Umbilical cord (tissue), 2 donors: ENCODE measurements around the gene PLCH2. TPM values are rescaled to one million over a fixed set of nuclear protein-coding genes. Genes with fewer than 3 reads are reported as not detected.

Source experiments
- DNase-seq: peaks from one replicate; pipeline ENCODE4 v3.0.0-alpha.2; 2015; ENCODE audit warnings: low spot score
- total RNA-seq: library from RNA; depleted of rRNA; stranded (reverse); fragments of >200 nt; gene quantifications from one replicate; pipeline ENCODE4 v1.2.3, GENCODE V29; 2014; ENCODE audit warnings: low replicate concordance; ENCODE audit not compliant: insufficient read depth

PLCH2 gene
- total RNA-seq, 1 donor from 2014 or later, result 11.1 TPM

DNA sequence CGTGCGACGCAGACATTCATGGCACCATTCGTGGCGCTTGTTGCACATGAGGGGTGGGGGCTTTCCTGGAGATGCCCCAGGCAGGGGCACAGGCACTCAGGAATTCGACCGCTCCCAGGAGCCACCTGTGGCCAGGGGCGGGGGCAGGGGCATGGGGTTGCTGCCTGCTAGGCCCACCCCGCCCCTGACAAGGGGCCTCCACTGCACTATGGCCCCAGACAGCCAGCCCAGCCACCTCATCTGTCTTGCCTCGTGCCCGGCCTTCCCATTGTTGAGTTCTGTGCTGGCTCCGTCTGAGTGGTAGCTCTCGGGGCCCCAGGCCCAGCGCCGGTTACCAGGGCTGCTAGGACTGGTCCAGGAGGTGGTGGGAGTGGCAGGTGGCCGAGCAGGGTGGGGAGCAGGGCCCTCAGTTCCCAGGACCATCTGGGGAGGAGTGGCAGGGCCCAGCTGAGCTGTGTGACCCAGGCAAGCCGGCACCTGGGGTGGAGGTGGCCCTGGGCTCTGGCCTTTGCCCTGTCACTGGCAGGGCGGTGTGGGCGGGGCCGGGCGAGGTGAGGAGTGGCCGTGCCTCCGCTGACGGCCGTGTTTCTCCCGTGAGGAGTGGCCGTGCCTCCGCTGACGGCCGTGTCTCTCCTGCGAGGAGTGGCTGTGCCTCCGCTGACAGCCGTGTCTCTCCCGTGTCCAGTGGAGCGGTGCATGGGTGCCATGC is 1.9 kb downstream of the PLCH2 start:
- no peak for DNase-seq

DNA sequence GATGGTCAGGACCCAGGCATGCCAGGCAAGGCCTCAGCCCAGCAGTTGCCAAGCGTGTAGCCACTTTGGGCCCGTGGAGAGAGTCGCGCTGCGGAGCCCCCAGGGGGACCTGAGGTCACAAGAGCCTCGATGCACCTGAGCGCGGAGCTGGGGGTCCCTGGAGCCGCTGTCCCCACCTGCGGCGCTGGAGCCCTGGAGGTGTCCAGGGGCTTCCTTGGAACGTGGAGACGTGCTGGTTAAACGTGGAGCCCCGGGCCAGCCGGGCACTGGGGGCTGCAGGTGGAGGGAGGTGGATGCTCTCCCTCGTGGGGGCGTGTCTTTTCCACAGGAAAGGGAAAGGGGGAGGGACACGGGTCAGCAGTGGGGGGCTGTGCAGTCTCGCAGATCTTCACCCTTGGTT is 3.1 kb downstream of the PLCH2 start:
- DNase-seq, result no peak

DNA sequence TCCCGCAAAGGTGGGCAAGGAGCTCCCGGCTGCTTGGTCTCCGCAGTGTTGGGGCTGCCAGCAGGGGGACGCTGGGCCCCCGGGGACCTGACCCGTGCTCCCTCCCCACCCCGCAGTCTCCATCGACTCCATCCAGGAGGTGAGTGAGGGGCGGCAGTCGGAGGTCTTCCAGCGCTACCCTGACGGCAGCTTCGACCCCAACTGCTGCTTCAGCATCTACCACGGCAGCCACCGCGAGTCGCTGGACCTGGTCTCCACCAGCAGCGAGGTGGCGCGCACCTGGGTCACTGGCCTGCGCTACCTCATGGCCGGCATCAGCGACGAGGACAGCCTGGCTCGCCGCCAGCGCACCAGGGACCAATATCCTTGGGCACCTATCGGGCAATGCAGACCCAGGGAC is 3.5 kb downstream of the PLCH2 start:
- DNase-seq, result no peak

DNA sequence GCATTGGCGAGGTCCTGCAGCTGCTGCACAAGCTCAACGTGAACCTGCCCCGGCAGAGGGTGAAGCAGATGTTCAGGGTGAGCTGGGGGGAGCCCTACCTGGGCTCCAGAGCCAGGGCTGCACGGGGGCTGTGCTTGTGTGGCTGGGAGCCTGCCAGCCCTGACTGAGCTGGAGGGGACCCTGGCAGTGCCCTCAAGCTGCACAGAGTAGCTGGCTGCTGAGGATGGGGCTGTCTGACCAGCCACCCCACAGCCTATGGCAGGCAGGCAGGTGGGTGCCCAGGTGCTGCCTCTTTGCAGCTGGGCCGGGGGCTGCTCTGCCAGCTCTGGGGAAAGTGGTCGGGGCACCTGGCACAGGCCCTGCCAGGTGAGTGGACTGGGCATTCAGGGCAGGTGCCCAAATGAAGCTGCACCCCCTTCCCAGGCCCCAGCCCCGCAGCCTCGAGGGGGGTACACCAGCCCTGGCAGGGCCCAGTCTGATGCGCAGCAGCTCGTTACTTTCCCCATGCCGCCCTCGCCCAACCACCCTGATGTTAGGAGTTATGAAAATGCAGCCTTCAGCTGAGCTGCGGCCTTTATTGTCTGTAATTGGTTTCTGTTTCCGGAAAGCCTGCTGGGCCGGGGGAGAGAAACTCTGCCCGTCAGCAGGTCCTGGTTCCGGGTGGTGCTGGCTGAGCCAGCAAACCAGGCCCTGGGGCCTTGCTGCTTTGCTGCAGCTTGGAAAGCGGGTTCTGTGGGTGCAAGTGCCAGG is 4.3 kb downstream of the PLCH2 start:
- DNase-seq, result no peak

DNA sequence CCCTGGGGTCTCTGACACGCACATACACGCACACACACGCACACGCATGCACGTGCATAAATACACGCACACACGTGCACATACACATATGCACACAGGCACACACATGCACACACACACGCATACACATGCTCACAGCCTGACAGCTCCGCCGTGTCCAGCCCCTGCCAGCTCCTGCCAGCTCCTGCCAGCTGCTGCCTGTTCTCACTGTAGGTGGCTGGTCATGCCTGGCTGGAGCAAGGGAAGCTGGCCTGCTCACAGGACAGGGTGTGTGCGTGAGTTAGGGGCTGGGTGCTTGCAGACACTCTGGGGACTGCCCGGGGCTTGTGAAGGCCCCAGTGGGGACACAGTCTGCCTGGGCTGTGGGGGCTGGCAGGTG is 4.9 kb downstream of the PLCH2 start:
- DNase-seq, result no peak

DNA sequence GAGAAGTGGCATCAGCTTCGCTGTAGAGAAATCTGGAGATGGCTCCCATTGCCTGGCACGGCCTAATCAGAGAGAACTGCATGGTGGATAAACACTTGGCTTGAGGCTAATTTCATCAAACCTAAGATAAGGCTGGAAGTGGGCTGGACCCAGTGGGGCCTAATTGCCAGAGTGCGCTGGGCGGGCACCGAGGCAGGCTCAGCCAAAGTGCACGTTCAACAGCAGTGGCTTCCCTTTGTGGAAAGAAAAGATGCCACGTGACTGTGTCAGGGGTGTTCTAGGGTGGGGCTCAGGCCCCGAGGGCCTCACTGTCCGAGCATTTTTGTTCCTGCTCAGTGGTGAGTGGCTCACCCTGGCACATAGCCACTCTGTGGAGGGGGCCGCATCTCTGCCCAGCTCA is 5.8 kb downstream of the PLCH2 start:
- no peak for DNase-seq

DNA sequence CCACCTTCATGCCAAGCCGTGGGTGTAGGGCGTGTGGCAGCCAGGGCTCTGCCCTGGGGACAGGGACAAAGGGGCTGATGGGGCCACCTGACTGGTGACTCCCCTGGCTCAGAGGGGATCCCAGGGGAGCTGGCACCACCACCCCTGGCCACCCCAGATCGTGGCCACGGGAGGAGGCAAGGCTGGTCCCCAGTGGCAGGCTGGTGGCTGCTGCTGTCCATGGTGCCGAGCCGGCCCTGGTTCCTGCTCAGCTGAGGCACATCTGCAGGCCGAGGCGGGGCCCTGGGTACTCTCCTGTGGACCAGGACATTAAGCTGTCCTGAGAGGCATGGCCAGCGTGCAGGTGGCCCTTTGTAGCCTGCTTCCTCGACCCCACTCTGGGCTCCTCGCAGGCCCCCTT is 6.5 kb downstream of the PLCH2 start:
- no peak for DNase-seq

DNA sequence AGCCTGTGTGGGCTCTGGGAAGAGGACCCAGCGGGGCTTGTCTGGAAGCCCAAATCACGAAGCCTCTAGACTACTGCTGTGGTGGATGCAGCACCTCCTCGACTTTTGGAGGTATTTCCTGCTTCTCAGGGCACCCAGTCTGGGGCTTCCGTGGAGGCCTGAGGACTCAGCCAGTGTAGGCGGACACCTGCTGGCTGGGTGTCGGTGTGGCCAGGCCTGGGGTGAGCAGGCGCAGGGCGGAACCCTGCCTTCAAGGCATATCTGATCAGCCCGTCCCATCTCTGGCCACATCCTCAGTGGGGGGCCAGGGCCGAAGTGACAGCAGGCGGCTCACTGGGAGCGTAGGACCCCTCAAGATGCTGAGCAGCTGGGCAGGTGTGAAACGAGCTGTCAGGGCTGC is 6.9 kb downstream of the PLCH2 start:
- DNase-seq, result no peak

DNA sequence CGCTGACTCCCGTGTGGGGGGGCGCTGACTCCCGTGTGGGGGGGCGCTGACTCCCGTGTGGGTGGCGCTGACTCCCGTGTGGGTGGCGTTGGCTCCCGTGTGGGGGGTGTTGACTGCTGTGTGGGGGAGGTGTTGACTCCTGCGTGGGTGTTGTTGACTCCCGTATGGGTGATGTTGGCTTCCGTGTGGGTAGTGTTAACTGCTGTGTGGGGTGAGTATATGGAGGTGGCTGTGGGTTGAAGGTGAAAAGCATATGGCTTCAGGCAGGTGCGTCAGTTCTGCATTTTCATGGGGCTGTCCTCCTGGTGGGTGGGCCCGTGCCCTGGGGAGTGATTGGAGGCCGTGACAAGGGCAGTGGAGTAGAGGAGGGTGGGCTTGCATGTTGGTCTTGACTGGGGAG is 7.9 kb downstream of the PLCH2 start:
- no peak for DNase-seq

DNA sequence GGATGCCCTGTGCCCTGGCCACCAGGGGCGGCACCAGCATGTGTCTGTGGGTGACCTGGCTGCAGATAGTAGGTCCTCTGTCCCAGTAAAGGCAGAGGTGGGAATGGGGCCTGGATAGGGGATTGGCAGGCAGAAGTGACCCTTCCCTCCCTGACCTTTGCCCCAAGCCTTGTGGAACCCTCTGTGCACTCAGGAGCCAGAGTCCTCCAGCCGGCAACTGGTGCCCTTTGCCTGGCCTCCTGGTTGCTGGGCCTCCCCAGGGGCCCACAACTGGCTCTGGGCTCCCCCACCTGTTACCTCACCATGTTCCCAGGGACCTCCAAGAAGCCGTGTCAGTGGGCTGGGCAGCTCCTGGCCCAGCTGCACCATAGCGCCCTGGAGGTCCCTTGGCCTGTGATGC is 10.0 kb downstream of the PLCH2 start:
- no peak for DNase-seq

DNA sequence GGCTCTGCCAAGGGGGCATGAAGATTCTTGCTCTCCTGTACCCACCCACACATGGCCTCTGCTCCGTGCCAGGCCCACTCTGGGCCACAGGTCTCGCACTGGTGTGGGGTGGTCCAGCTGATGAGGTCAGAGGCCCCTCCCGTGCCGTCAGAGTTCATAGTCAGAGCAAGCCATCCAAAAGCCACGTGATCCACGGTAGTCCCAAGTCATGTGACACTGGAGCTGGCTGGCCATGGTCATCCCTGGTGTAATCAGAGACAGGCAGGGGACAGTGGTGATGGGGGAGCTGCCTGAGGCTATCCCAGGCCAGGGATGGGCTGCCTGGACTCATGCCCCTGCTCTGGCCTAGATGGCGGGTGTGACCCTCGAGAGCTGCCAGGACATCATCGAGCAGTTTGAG is 10.5 kb downstream of the PLCH2 start:
- DNase-seq, result no peak

DNA sequence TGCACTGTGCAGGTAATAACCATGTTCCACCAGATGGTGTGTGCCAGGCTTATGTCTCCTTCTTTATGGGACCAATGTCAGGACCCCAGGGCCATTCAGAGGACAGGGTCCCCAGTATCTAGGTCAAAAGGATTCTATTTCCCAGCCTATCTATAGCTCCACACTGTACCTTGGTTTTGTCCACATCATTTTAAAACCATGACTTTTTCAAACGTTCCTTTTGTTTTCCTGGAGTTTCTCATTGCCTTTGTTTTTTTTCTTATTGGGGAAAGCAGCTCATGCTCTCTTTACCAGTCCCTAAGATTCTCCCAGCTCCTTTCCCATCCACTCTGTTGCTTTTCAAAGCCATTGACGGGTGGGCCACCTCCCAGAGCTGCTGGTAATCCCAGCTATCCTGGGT is 12.6 kb downstream of the PLCH2 start:
- no peak for DNase-seq

DNA sequence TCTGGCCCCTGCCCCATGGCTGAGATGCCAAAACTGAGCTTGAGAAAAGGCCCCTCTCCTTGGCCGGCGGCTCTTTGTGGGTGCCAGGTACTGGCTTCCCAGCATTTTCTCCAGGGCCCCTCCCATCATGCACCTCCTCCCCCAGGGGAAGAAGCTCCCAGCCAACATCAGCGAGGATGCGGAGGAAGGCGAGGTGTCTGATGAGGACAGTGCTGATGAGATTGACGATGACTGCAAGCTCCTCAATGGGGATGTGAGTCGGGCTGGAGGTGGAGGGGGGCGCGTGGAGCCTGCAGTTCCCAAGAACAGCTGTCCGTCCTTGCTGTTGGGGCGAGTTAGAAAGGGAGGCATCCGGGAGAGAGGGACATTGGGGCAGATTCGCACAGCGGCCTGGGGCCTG is 13.5 kb downstream of the PLCH2 start:
- no peak for DNase-seq

DNA sequence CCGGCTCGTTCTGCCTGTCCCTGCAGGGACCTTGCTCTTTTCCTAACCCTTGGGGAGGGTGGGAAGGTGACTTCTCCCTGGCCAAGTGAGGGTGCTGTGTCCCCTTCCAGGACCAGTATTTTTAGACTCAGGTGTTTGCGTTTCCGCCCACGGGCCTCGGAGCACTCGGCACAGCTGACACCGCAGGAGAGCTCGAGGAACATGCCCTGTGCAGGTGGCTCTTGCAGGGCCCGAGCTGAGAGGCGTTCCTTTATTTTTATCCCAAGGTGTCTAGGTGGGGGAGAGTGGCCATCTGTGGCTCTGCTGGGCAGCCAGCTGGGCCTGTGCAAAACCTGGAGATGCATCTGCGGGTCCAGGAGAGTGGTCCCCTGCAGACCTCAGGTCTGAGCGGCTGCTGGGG is 16.0 kb downstream of the PLCH2 start:
- no peak for DNase-seq

DNA sequence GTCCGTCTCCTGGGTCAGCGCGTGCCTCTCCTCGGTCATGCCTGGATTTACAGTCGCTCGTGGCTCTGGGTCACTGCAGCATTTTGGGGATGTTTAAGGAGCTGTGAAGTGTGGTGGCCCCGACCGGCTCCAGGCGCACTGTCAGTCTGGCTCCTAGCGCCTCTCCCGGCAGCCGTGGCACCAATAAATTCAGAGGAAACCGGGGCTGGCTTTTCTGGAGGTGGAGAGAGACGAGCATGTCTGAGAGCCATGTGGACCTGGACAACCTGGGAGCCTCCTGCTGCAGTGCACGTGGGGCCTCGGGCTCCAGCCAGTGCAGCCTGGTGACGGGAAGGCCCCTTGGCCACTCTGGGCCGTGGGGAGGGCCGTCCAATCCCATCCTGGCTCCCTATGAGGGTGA is 17.1 kb downstream of the PLCH2 start:
- no peak for DNase-seq

DNA sequence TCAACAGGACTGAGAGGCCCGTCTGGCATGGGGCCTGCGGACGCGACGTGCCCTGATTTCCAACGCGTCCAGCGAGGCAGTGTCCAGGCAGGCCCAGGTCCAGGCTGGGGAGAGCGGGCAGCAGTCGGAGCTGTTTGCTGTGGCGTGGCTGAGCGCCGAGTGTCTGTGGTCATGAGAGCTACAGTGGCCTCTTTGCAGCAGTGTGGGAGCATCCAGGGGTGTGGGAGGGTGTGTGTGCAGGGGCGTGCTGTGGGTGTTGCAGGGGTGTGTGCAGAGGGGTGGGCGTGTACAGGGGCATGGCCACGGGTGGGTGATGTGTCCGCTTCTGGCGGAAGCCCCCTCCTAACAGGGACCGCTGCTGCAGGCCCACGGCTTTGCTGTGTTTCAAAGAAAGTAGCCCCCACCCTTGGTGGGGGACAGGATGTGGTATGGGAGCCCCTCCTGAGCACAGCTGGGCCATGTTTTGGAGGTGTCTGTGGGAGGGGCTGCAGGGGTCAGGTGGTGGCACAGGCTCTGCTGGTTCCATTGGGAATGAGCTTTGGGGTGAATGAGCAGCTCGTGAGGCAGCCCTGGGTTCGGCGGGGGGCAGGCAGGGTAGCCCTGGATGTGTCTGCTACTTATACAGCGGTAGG is 17.7 kb downstream of the PLCH2 start:
- DNase-seq, result no peak

DNA sequence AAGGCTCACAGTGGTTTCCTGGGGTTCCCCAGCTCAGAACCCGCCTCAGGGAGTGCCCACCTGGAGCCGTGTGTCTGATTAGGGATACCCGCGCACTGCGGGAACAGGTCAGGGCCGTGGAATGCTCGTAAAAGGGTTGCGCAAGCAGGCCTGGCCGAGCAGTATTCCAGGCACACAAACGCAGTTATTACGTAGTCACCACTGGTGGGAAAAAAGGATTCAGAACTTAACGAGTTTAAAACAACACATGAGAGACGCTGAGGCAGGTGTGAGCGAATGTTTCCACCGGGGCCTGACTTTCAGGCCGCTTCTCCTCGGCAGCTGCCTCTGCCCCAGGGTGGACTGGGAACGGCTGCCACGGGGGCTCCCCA is 18.2 kb downstream of the PLCH2 start:
- peak; percentile 49 for DNase-seq

DNA sequence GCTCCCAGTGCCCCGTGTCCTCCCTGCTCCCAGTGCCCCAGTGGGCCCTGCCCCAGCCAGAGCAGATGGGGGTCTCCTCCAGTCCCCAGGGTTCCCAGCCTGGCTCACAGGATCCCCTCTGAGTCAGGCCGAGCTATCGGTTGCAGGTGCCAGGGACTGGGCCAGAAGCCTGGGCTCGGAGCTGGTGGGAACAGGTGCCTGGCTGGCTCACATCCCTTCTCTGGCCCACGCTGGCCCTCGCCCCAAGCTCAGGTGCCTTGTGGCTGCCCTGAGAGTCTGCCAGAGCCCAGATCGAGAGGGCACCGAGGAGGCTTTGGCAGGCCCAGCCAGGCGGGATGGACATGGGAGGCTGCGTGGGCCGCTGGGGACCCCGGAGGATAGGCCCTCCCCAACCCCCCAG is 18.9 kb downstream of the PLCH2 start:
- DNase-seq, result no peak

DNA sequence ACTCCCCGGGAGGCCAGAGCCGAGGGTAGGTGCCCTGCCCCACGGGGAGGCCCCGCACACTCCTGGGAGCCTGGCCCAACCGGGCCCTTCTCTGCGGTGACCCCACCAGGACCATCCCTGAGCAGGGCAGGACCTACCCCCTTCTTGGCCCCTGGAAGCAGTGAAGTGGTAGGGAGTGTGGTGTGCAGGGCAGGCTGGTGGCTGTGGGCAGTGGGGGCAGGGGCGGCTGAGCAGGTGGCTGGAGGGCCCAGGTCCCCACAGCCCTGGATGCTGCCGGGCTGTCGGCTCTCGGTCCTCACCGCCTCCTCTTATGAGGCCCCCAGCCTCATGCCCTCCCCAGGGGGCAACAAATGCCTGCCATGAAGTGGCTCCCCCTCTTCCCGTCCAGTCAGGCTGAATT is 19.5 kb downstream of the PLCH2 start:
- DNase-seq, result no peak

DNA sequence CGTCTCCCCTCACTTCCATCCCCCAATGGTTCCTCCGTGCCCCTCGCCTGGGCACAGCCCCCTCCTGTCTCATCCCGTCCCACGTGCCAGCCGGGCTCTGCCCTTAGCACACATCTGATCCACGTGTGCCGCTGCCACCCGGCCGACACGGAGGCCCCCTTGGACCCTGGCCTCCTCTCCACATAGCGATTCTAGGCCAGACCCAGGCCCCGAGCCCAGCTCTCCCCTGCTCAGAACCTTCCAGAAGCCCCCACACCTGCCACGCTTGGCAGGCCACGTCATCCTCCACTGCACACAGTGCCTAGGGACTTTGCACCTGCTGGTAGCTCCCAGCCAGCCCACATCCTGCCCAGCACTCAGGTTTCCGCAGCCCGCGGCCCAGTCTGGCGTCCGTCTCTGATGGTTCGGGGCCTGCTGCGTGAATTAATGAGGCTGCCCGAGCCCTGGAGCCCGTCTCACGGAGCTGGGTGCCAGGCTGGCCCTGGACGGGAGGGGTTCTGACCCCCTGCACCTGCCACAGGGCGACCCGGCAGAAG is 20.1 kb downstream of the PLCH2 start:
- DNase-seq, result no peak

DNA sequence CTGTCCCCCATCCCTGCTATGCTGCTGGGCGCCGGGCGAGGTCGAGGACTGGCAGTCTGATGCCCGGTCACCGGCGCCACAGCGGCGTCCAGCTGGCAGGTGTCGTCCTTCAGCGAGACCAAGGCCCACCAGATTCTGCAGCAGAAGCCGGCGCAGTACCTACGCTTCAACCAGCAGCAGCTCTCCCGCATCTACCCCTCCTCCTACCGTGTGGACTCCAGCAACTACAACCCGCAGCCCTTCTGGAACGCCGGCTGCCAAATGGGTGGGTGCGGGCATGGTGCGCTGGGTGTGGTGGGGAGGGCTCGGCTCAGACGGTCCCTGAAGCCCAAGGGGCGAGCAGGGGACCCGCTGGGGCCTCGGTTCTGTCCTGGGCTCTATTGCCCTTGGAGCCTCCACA is 20.7 kb downstream of the PLCH2 start:
- DNase-seq, result no peak

DNA sequence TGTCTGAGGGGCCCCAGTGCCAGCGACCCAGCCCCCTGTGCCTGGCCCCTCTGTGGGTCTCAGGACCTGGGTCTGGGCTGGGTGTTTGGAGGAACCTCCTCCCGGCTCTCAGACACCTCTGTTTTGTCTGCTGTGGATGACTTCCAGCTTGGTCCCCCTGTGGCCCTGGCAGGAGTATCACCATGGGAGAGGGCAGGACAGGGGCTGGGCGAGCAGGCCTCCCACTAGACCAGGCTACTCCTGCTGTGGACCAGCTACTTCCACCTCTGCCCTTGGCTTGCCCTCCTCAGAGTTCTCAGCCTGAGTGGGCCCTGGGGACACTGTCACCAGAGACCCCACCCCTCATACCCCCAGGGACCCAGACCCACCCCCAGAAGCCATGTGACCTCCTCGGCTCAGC is 21.8 kb downstream of the PLCH2 start:
- DNase-seq, result no peak

DNA sequence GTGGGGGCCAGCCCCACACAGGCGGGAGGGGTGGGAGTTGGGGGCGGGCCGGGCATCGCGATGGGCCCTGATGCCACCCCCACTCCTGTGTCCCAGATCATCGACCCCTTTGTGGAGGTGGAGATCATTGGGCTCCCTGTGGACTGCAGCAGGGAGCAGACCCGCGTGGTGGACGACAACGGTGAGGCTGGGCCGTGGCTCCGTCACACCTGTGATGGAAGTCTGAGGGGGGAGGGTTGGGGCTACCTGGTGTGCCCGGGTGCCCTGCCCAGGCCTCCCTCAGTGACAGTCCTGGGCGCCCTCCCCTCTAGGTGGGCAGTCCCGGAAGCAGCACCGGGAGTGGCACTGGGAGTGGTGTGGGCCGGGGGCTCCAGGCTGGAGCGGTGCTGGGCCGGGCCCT is 22.6 kb downstream of the PLCH2 start:
- DNase-seq, result no peak
